HG03457 (cell line): ENCODE data around the gene DDX41.

Experiments used
- ATAC-seq: cut with Tn5 transposase; IDR thresholded peaks from one replicate; pipeline ENCODE4 v1.9.1; 2021; ENCODE audit warnings: moderate number of reproducible peaks; ENCODE audit not compliant: unreplicated experiment

The DDX41 gene

DNA sequence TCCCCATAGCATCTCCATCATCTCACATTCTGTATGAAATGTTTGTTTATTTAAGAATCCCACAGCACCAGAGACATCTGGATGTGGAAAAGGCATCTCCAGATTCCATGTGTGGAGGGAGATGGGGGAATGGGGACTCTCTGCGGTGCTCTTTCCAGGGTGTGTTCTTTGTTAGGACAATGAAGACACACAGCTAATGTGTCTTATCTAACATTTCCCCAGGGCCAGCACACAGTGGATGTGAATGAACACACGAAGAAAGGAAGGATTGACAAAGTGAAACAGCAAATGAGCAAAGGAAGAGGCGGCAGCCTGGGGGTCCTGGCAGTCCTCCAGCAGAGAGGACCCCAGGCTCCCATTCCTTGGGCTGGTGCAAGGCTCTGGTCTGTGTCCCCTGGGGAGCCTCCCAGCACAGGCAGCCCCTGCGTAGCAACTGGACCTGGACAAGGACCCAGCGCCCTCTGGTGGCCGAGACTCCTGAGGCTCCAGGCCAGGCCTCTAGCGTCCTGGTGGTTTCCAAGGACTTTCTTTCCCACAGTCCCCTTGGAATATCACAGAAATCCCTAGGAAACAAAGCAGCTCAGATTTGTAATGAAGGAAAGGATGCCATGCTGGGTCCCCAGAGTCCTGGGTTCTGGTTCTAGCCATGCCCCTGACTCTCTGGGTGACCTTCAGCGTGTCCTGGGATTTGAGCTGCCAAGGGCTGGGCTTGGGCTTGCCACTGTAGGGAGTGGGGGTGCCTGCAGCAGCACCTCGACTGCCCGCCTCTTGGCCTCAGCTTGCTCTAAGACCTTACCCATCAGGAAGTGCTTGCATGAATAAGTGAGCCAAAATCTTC lies 15.9 kb downstream of the DDX41 start:
- ATAC-seq: no peak

DNA sequence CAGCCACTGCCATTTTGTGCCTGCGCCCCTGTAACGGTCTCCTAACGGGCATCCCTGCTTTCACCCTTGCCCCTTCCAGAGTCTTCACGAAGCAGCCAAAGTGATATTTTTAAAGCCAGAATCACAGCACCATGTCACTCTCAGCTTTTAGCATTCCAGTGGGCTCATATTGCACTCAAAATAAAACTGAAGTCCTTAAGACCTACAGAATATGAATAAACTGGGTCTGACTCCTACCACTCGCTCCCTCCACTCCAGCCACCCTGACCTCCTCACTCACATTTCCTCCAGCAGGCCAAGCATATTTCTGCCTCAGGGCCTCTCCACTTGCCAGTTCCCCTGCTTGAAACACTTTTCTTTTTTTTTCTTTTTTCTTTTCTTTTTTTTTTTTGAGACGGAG lies 16.9 kb downstream of the DDX41 start:
- no peak for ATAC-seq

DNA sequence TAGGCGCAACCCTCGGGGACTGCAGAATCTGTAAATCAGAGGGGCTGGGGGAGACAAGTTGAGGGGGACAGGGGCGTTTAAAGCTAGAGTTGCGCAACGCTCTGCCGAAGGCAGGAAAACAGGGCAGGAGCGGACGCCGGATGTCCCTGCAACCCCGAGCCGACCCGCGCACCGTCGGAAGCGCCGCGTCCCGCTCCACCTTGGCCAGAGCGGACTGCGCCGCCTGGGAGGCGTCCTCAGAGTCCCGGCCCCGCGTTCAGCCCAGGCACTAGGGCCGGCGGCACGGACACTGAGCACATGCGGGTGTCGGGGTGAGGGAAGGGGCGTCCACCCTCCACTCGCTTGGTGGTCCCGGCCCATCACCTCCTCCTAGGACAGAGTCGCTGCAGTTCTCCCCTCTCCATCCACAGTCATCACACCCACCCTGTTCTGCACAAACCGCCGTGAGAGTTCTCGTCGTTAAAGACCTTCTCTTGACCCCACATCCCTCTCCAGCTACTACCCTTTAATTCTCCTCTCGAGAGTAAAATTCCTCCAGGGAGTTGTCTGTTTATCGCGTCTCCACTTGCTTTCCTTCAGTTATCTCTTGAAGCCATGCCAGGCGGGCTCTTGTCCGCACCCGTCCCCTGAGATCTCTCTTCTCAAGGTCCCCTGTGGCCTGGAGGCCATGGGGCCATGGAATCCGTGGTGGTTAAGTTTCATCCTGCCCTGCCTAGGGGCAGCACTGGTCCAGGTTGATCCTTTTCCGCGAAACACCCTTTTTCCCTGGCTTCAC lies 18.6 kb downstream of the DDX41 start:
- ATAC-seq: no peak

DNA sequence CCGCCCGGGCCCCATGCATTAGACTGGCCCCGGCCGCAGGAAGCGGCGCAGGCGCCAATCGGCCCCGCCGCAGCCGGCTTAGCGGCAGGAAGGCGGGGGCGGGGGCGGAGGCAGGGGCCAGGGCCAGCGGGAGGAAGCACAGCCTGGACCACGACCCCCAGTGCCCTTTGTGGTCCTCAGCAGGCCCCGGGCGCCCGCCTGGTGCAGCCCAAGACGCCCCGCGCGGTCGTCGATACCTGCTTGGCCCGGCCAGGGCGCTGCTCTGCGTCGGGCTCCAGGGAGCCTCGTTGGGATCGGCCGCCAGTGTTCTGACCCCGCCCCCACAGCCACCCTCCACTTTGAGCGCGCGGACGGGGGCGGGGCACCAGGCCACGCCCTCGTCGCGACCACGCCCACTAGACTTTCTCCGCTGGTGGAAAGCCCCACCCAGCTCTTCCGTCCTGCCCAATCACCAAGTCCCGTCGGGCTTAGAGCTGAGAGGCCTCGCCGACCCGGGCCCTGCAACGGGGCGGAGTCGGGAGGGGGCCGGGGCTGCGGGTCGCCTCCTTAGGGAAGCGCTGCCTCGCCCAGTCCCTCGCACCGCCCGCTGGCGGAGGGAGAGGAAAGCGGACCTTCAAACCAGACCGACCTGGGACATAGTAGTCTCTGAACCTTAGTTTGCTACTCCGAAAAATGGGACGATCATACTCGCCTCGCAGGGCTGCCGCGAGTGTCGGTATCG lies 19.3 kb downstream of the DDX41 start, which contains the start of gene PDLIM7:
Gene PDLIM7, minus strand, starts transcription at position 313 of the 721 bp plus-strand sequence. CDS start 1,092 bp downstream, outside the sequence.
- ATAC-seq: peak; percentile 55

DNA sequence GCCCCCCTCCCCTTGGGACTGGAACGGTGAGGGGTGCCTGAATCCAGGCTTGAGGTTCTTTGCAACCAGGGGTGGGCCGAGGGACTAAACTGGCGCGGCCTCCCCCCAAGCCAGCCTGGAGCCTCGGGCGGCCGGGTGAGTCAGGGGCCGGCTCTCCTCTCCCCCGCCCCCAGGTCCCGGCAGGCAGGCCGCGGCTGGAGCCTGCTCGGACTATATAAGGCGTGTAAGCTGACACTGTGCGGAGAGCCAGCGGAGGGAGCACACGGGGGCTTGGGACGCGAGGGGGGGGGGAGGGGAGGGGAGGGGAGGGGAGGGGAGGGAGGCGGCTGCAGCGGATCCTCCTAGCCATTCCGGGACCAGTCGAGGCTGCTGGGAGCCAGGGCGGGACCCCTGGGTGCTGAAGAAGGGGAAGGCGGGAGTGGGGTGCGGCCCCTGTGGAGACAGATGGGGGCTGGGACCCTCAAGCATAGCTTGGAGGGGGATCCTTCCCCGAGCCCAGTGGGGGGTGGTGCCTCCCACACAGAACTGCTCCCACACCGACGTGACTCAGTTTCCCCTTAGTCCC lies 20.0 kb downstream of the DDX41 start:
- ATAC-seq: no peak

DNA sequence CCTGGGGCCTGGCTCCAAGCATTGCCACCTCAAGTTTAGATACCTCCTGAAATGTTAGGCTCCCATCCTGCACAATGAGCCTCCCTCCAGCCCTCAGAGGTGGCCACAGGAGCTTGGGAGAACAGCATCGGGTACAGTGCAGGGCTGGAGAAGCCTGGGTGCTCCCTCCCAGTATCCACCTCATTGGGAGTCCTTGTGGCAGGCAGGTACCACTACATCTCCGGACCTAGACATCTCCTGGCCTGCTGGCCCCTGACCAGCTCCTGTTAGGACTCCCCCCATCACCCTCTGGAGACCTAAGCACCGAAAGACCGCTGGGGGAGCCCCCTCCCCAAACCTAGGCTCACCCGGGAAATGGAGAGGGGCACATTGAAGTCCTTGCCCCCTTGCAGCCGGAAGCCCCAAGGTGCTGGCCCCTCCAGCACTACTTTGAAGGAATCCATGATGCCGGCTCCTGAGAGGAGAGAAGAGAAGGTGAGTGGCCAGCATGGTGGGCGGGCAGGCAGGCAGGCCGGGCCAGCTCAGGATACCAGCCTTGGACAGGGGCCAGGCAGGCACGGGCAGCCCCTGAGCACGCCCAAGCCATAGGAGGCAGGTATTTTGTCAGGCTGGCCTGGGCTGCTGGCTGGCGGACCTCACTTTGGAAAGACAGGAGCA lies 20.6 kb downstream of the DDX41 start:
- ATAC-seq: no peak

DNA sequence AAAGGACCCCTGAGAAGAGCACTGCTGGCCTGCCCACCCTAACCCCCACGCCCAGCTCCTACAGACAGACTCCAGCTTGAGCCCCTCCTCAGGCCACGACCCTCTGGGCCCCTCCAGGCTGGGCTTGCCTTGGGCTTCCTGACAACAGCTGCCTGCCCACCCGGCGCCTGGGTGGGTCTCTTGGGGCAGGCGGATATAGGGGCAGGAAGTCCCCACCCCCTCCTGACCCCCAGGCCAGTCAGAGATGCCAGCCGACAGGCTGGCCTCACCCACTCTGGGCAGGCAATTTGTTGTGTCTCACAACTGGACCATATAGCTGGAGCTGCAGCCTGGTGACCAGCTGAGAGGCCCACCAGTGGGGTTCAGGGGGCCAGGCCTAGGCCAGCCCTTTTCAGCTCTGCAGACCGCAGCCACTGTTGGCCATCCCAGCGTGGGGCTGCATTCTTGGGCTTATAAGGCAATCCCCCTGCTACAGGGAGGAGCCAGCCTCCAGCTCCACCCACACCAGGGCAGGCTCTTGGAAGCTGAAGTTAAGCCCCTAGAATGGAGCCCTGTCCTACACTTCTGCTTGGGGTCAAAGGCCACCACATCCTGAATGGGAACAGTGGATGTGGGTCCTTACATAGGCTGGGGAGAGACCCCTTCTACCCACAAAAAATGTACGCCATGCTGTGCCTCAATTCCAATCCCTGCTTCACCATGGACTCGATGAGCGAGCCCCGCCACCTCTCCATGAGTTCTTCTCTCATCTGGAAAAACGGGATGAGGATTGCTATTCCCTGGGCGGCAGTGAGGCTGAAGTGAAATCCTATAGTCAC lies 21.3 kb downstream of the DDX41 start:
- no peak for ATAC-seq

DNA sequence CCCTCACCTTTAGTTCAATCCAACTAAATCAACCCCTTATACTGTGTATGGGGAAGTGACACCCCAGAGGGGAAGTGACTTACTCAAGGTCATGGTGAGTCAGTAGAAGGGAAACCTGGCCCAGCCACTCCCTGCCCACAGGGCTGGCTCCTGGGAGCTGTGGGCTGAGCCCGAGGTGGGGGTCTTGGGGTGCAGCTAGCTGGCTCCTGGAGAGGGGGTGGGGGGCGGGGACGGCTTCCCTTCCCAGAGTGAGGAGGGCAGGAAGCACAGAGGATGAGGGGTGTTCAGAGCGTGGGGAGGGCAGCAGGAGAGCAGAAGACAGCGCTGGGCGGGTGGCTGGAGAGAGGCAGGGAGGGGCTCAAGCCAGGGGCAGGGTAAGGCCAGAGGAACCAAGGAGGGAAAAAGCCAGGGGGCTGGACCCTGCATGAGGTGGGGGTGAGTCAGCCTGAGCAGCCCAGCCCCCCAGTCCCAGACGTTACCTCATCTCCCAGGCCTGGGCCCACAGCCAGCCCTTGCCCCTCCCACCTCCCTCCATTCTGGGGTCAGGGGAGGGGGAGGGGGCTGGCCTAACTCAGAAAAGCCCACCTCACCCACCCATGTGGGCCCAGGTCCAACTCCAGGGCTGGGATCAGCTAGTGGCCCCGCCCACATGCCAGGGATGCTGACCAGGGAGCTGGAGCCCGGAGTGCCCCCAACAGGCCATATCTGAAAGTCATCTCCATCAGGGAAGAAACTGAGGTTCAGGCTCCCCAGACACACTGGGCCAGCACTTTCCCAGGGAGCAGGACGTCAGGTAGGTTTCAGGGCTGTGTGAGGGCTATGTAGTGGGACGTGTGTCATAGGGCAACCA lies 22.2 kb downstream of the DDX41 start:
- ATAC-seq: no peak

DNA sequence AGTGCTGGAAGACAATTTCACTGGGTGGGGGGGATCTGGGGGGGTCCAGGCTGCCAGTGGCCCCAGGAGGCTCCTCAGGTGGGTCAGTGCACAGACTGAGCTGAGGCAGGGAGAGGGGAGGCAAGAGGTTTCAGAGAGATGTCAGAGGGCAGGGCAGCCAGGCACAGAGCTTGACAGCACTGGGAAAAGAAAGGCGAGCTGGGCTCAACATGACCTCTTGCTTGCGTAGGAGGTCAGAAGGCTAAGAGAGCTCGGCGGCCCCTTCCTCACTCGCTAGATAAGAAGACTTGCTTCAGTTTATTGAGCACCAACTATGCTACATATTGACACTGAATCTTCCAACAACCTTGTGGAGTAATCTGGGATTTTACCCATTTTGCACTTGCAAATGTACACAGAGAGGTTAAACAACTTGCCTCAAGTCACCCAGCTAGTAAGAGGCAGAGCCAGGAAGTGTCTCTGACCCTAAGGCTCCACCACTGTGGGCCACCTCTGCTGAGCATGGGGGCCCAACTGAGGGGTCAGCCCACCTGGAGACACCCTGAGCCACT lies 22.9 kb downstream of the DDX41 start:
- no peak for ATAC-seq

DNA sequence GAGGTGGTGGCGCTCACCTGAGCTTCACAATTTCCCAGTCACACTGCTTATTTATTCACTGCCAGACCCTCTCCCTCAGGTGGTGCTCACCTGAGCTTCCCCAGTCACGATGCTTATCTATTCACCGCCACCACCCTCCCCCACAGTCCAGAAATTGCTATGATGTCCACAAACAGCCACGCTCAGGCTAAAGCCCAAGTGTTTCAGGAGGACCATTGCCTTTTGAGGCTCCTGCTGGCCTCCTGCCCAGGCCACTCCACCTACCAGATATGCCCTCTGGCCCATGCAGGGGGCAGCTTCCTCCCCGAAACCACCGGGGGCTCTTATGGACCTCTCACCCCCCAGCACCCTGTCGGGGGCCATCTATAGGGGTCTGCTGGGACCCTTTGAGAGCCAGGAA lies 23.9 kb downstream of the DDX41 start:
- no peak for ATAC-seq

DNA sequence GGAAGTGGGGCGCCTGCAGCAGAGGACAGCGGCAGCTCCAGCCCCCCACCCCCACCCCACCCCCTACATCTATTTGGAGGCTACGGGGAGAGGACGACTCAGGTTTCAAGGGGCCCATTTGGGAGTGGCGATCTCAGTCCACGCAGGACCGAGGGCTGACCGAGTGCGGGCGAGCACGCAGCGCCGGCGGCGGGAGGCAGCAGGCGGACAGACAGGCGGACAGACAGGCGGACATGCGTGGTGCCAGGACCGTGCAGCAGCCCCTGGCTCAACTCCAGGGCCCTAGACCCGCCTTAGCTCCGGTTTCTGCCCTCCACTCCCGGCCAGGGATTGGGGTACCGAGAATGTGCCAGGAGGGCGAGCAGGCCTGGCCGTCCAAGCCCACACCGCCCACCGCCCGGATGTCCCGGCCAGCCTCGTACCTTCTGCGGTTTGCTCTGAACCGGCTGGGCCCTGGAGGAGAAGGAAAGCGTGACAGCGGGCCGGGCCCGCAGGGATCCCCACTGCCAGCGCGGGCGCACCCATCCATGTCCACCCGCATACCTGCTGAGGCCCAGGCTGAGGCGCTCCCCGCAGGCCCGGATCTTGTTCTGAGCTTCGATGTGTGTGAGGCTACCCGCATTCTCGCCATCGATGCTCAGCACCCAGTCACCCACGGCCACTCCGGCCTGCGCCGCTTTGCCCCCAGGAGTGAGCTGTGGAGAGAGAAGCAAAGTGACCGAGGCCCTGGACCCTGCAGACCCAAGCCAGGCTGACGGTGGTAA lies 24.6 kb downstream of the DDX41 start:
- no peak for ATAC-seq

DNA sequence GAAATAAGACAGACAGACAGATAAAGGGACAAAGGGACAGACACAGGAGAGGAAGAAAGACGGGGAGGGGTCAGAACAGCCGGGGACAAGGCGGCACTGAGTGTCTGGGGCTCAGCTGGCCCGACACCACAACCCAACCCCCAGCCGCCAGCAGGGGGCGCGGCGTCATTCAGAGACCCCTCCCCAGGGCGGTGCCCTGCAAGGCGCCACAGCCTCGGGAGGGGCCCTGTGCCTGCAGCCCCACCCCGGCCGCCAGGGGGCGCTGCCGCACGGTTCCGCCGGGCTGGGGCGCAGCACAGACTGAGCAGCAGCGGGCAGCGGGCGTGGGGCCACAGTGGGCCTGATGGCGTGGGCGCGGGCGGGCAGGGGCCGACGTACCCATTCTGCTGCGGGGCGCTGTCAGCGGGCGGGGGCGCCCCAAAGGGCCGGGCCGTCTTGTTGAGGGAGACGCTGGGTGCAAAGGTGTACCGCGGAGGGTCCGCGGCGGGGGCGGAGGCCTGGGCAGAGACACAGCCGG lies 25.3 kb downstream of the DDX41 start:
- no peak for ATAC-seq

DNA sequence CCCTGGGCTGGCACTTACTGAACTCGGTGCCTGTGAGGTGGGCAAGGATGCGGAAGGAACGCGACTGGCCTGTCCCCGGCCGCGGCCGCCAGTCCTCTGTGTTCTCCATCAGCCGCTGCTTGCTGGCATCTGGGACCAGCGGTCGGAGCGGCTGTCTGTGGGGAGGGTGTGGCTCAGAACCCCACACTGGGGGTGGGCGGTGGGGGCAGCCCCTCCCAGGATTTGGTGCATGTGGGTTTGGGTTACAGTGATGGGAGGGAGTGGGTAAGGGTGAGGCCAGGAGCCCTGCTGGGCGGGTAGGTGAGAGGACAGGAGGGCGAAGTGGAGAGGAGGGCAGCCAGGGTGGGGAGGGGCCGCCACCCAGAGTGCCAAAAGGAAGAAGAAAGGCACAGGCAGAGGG lies 25.8 kb downstream of the DDX41 start:
- ATAC-seq: no peak

DNA sequence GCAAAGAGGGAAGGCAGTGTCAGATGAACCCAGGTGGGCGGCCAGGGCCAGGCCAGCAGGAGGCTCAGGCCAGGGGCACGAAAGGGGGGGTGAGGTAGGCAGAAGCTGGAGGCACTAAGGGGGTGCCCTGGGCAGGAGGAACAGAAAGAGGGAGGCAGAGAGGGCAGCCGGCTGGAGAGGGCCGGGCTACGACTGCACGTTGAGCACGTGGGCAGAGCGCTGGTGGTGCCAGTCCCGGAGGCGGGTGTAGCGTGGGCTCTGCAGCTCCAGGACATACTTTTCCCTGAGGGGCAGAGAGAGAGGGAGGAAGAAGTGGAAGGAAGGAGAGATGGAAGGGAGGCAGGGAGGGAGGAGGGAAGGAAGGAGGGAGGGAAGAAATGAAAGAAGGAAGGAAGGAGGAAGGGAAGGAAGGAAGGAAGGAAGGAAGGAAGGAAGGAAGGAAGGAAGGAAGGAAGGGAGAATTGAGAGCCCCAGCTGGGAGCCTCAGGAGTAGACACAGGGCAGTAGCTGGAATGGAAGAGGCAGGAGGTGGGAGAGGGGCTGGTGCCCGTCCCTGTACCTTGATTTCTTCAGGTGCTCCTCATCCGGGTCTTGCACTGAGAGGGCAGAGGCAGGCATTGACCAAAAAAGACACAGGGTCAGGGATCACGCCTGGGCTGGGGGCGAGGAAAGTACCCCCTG lies 26.3 kb downstream of the DDX41 start:
- ATAC-seq: no peak

DNA sequence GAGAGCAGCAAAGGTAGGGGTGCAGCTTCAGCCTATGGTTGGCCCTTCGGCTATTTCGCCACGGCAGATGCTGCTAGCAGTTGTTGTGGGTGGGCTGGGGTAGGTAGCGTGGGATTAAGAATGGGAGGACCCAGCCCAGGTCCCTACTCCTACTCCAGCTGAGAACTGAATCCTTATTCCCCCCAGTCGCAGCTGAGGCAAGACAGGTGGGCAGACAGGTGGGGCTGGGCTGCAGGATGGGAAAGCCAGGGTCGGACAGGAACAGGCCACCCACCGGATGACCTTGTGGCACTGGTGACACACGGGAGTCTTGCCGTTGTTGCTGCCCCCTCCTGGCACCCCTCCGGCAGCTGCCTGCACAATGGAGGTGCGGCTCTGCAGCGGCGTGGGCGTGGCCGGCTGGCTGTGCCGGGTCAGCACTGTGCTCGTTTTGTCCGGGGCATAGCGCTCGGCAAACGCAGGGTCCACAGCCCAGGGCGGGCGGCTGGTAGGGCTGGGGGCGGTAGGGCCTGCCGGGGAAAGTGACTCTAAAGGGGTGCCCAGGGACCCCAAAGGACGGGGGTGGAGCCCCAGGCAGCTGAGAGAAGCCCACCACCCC lies 27.5 kb downstream of the DDX41 start:
- ATAC-seq: no peak

DNA sequence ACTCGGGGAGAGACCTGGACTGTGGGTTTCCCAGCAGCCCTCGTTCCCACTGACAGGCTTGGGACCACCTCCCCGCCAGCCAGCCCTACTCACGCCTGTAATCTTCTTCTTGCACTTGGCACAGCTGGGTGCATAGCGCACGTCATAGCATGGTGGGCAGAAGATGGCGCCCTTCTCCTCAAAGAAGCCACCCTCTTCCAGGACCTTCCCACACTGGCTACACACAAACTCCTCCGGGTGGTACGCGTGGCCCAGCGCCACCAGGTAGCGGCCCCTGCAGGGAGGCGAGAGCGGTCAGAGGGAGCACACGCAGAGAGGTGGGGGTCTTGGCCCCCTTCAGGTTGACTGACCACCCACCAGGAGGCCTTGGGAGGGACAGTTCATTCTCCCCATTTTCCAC lies 28.8 kb downstream of the DDX41 start:
- no peak for ATAC-seq

DNA sequence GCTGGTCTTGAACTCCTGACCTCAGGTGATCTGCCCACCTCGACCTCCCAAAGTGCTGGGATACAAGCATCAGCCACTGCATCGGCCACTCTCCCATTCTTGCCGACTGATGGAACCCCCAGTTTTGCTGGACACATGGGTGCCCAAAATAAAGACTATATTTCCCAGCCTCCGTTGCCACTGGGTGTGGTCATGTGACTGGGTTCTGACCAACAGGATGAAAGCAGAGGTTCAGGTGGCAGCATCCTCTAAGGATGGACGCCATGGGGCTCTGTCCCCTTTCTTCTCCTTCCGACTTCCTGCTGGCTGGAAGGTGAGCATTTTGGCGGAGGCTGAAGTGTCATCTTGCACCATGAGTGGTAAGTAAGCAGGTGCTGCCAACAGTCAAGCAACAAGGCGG lies 29.6 kb downstream of the DDX41 start:
- ATAC-seq: no peak
